GM12878 (cell line): ENCODE data around the gene ZNF790. TPM values are rescaled to one million over a fixed set of nuclear protein-coding genes. Genes with fewer than 3 reads are reported as not detected.

Experiments used
- ATAC-seq: fragments of 200-7000 bp; cut with Tn5 transposase; 3 replicates; pipeline ENCODE4 v1.9.1; 2020; ENCODE audit warnings: mild to moderate bottlenecking, moderate library complexity
- BruUV-seq: library from RNA; stranded (reverse); fragments of 400-500 nt; replicated peaks from 2 replicates; lab custom pipeline; 2021; lab: Mats Ljungman, UMichigan
- CTCF ChIA-PET: fragments of 300-600 bp; sonication (Branson Sonifier 250); formaldehyde crosslinking; extraction: SDS; loops from one replicate; lab custom pipeline; 2021; ENCODE audit warnings: inconsistent platforms; lab: Yijun Ruan, JAX
- POLR2A ChIA-PET: fragments of 350-600 bp; formaldehyde crosslinking; extraction: SDS; loops from one replicate; lab custom pipeline; 2021; ENCODE audit warnings: inconsistent platforms; lab: Charles Lee
- RAD21 ChIA-PET: fragments of 300-600 bp; sonication (Branson Sonifier 250); formaldehyde crosslinking; loops from one replicate; lab custom pipeline; 2023; ENCODE audit warnings: antibody characterized with exemption; ENCODE audit not compliant: unreplicated experiment; lab: Charles Lee
- SMC1A ChIA-PET: fragments of 300-600 bp; sonication (Branson Sonifier 250); formaldehyde crosslinking; loops from one replicate; lab custom pipeline; 2023; ENCODE audit not compliant: unreplicated experiment, uncharacterized antibody; lab: Charles Lee
- DNase-seq: peaks from one replicate; pipeline ENCODE4 v3.0.0-alpha.2; 2011; ENCODE audit warnings: low read depth, low spot score
- FAIRE-seq: peaks from 3 replicates; lab custom pipeline; 2011; peaks lifted over from hg19 to GRCh38; lab: Jason Lieb, UNC
- H2AFZ ChIP-seq: 2 replicates; pipeline ENCODE4 v1.6.0; 2011; ENCODE audit warnings: low read depth, low read length, control low read depth; ENCODE audit not compliant: control insufficient read depth
- H3K27ac ChIP-seq: 2 replicates; pipeline ENCODE4 v1.5.1; 2011; ENCODE audit warnings: control low read depth; ENCODE audit not compliant: control insufficient read depth, insufficient read depth
- H3K27me3 ChIP-seq, 2 experiments: replicated peaks in 1 of 2; 2 replicates each; pipeline versions ENCODE4 v1.6.0 to v1.6.1; 2011; ENCODE audit warnings: low read length in 1 of 2; ENCODE audit not compliant: control insufficient read depth in 2 of 2, insufficient read depth in 2 of 2
- H3K36me3 ChIP-seq, 2 experiments: 2 replicates each; pipeline ENCODE4 v1.5.1; 2011; ENCODE audit warnings: low read length in 1 of 2; ENCODE audit not compliant: control insufficient read depth in 2 of 2, insufficient read depth in 2 of 2
- H3K4me1 ChIP-seq: 2 replicates; pipeline ENCODE4 v1.6.1; 2011; ENCODE audit warnings: mild to moderate bottlenecking, low read length, moderate library complexity, mixed read lengths; ENCODE audit not compliant: control insufficient read depth, insufficient read depth
- H3K4me2 ChIP-seq: 2 replicates; pipeline ENCODE4 v1.6.0; 2011; ENCODE audit warnings: control low read depth; ENCODE audit not compliant: control insufficient read depth, insufficient read depth
- H3K4me3 ChIP-seq: fragments of 200-600 bp; sonication (generic); 2 replicates; pipeline ENCODE4 v1.5.1; 2016
- H3K79me2 ChIP-seq: 2 replicates; pipeline ENCODE4 v1.6.0; 2011; ENCODE audit warnings: low read length; ENCODE audit not compliant: control insufficient read depth, insufficient read depth
- H3K9ac ChIP-seq: 2 replicates; pipeline ENCODE4 v1.8.0; 2011; ENCODE audit warnings: low read length, control low read depth, mixed read lengths; ENCODE audit not compliant: control insufficient read depth, insufficient read depth
- H3K9me3 ChIP-seq: replicated peaks from 3 replicates; pipeline ENCODE4 v1.5.1; 2011; ENCODE audit warnings: mild to moderate bottlenecking, low read length; ENCODE audit not compliant: control insufficient read depth, insufficient read depth
- H4K20me1 ChIP-seq: 2 replicates; pipeline ENCODE4 v1.6.0; 2011; ENCODE audit not compliant: control insufficient read depth, insufficient read depth
- BHLHE40 ChIP-seq, 2 experiments: fragments of 450-650 bp in 1 of 2; IDR thresholded peaks; 2 replicates each; pipeline ENCODE4 v1.6.1; 2011 to 2017; ENCODE audit warnings: low read depth in 2 of 2, borderline replicate concordance in 1 of 2, improper control_type of control experiment in 1 of 2, low read length in 1 of 2, mild to moderate bottlenecking in 1 of 2
- EGR1 ChIP-seq, 2 experiments: IDR thresholded peaks; 1 replicate in 1 of 2; 2 replicates in 1 of 2; pipeline ENCODE4 v1.6.1; 2011 to 2012; ENCODE audit warnings: low read depth in 2 of 2, low read length in 2 of 2, borderline replicate concordance in 1 of 2, mild to moderate bottlenecking in 1 of 2, moderate library complexity in 1 of 2
- FOS ChIP-seq: IDR thresholded peaks from 3 replicates; pipeline ENCODE4 v1.6.1; 2011; ENCODE audit warnings: borderline replicate concordance; ENCODE audit not compliant: insufficient read length; ENCODE audit errors: extremely low read depth
- FOXM1 ChIP-seq: IDR thresholded peaks from 2 replicates; pipeline ENCODE4 v1.6.1; 2012; ENCODE audit warnings: low read depth, mild to moderate bottlenecking, inconsistent platforms, low read length, moderate library complexity
- JUNB ChIP-seq: IDR thresholded peaks from 2 replicates; pipeline ENCODE4 v1.6.1; 2016; ENCODE audit warnings: antibody characterized with exemption, mild to moderate bottlenecking
- LARP7 ChIP-seq: fragments of 450-650 bp; IDR thresholded peaks from 2 replicates; pipeline ENCODE4 v1.6.1; 2017; ENCODE audit warnings: mild to moderate bottlenecking
- NR2C1 ChIP-seq: fragments of 450-650 bp; IDR thresholded peaks from 2 replicates; pipeline ENCODE4 v1.6.1; 2017; ENCODE audit warnings: antibody characterized with exemption, mild to moderate bottlenecking, moderate library complexity
- RB1 ChIP-seq: fragments of 450-650 bp; formaldehyde crosslinking; IDR thresholded peaks from 2 replicates; pipeline ENCODE4 v1.6.1; 2017; ENCODE audit warnings: mild to moderate bottlenecking, borderline replicate concordance
- SMAD5 ChIP-seq: IDR thresholded peaks from 2 replicates; pipeline ENCODE4 v1.6.1; 2016; ENCODE audit warnings: antibody characterized with exemption, low read depth
- ZBTB33 ChIP-seq: fragments of 450-650 bp; IDR thresholded peaks from 2 replicates; pipeline ENCODE4 v1.6.1; 2017; ENCODE audit warnings: mild to moderate bottlenecking
- WGBS: methylation state at CpG from one replicate; pipeline ENCODE4 v1.1.6; 2016; ENCODE audit warnings: low lambda C conversion rate; ENCODE audit not compliant: insufficient replicate concordance, insufficient coverage; ENCODE audit errors: missing lambda C conversion rate; 5-methylcytosine and 5-hydroxymethylcytosine counted together
- in situ Hi-C: fragments of 300-500 bp; cut with MboI; formaldehyde crosslinking; loops from 9 replicates; pipeline ENCODE4 v1.14.3; 2018; ENCODE audit warnings: mixed read lengths
- intact Hi-C: fragments of 100-400 bp; cut with micrococcal nuclease; formaldehyde crosslinking; loops from one replicate; pipeline ENCODE4 v1.14.2; 2022; ENCODE audit not compliant: unreplicated experiment
- polyA plus RNA-seq, 11 experiments: library from polyadenylated mRNA; depleted of rRNA in 4 of 11; unstranded in 6 of 11; stranded (reverse) in 5 of 11; fragments of >200 nt; fragmentation: Nextera tagmentation in 4 of 11; fragmentation: Illumina TruSeq in 1 of 11; extraction: Ambion mirVana in 4 of 11; extraction: Trizol in 1 of 11; gene quantifications; 1 replicate in 1 of 11; 2 replicates in 10 of 11; pipeline versions ENCODE4 v1.2.1 to v1.2.3, GENCODE V29; 2011 to 2016; ENCODE audit warnings: inconsistent platforms in 2 of 11, missing spikeins in 2 of 11, low read depth in 1 of 11
- total RNA-seq, 4 experiments: library from RNA; depleted of rRNA in 3 of 4; stranded (reverse); fragments of >200 nt in 3 of 4; fragmentation: Illumina TruSeq in 1 of 4; extraction: Trizol in 1 of 4; gene quantifications; 2 replicates each; pipeline versions ENCODE4 v1.2.1 to v1.2.3, GENCODE V29; 2013 to 2021
- TF ChIP-seq, protein P1 (sequence below): IDR thresholded peaks from 2 replicates; pipeline ENCODE4 v1.6.1; 2011; ENCODE audit warnings: mild to moderate bottlenecking, low read depth, low read length, moderate library complexity; ENCODE audit not compliant: insufficient replicate concordance
- TF ChIP-seq, protein P2 (sequence below): fragments of 450-650 bp; formaldehyde crosslinking; IDR thresholded peaks from 2 replicates; pipeline ENCODE4 v1.5.0; 2022; ENCODE audit warnings: mild to moderate bottlenecking, missing genetic modification characterization
- TF ChIP-seq, protein P3 (sequence below): fragments of 450-650 bp; formaldehyde crosslinking; IDR thresholded peaks from 2 replicates; pipeline ENCODE4 v1.4.0; 2022; ENCODE audit warnings: mild to moderate bottlenecking, moderate library complexity

Gene ZNF790
- total and polyA plus RNA-seq, 10 of the 15 experiments (the other 5 are each of a cell fraction or from before 2014, with no cell fraction given), result 0.87 to 5.2 (median 2.9) TPM

DNA sequence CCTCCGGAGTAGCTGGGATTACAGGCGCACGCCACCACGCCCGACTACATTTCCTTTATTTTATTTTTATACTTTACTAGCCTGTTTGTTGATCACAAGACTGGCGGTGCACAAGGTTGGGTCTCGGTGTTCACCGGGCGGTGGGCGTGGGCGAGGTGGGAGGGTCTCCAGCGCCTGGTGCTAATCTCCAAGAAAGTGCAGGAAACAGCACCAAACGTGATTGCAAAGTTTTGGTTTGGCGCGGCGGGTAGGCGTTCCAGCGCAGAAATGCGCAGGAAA is 41.5 kb downstream of the ZNF790 start:
- peak overlapping the region; percentile 73 for H3K4me3 ChIP-seq
- peak overlapping the region; percentile 42; the same call in 1 of the 2 replicates for H3K27ac ChIP-seq
- H3K27me3 ChIP-seq, result no peaks in the 10 kb centered on the region
- no peaks in the 10 kb centered on the region for H3K36me3 ChIP-seq
- ChIA-PET RAD21 (no interaction called here), SMC1A (no interaction called here), CTCF (no interaction called here), POLR2A (no interaction called here)
- in situ Hi-C loops, result no loop called here
- intact Hi-C loops, result no loop called here
- TF ChIP-seq SMAD5 (no peak), ZBTB33 (no peak), RB1 (no peak), LARP7 (no peak), EGR1 (IDR thresholded peaks at IDR 0.05; ENCODE audit: borderline replicate concordance in 1 of 2, low read depth in 2 of 2, low read length in 2 of 2) (no peak), BHLHE40 (IDR thresholded peaks at IDR 0.05; ENCODE audit: borderline replicate concordance in 1 of 2, low read depth in 2 of 2, low read length in 1 of 2) (no peak), FOS (no peak), FOXM1 (no peak), JUNB (no peak), NR2C1 (no peak)
- TF ChIP-seq, protein P1, sequence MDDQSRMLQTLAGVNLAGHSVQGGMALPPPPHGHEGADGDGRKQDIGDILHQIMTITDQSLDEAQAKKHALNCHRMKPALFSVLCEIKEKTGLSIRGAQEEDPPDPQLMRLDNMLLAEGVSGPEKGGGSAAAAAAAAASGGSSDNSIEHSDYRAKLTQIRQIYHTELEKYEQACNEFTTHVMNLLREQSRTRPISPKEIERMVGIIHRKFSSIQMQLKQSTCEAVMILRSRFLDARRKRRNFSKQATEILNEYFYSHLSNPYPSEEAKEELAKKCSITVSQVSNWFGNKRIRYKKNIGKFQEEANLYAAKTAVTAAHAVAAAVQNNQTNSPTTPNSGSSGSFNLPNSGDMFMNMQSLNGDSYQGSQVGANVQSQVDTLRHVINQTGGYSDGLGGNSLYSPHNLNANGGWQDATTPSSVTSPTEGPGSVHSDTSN, result no peak
- TF ChIP-seq, protein P2, sequence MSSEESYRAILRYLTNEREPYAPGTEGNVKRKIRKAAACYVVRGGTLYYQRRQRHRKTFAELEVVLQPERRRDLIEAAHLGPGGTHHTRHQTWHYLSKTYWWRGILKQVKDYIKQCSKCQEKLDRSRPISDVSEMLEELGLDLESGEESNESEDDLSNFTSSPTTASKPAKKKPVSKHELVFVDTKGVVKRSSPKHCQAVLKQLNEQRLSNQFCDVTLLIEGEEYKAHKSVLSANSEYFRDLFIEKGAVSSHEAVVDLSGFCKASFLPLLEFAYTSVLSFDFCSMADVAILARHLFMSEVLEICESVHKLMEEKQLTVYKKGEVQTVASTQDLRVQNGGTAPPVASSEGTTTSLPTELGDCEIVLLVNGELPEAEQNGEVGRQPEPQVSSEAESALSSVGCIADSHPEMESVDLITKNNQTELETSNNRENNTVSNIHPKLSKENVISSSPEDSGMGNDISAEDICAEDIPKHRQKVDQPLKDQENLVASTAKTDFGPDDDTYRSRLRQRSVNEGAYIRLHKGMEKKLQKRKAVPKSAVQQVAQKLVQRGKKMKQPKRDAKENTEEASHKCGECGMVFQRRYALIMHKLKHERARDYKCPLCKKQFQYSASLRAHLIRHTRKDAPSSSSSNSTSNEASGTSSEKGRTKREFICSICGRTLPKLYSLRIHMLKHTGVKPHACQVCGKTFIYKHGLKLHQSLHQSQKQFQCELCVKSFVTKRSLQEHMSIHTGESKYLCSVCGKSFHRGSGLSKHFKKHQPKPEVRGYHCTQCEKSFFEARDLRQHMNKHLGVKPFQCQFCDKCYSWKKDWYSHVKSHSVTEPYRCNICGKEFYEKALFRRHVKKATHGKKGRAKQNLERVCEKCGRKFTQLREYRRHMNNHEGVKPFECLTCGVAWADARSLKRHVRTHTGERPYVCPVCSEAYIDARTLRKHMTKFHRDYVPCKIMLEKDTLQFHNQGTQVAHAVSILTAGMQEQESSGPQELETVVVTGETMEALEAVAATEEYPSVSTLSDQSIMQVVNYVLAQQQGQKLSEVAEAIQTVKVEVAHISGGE (CRISPR knock-in tag), result no peak
- TF ChIP-seq, protein P3, sequence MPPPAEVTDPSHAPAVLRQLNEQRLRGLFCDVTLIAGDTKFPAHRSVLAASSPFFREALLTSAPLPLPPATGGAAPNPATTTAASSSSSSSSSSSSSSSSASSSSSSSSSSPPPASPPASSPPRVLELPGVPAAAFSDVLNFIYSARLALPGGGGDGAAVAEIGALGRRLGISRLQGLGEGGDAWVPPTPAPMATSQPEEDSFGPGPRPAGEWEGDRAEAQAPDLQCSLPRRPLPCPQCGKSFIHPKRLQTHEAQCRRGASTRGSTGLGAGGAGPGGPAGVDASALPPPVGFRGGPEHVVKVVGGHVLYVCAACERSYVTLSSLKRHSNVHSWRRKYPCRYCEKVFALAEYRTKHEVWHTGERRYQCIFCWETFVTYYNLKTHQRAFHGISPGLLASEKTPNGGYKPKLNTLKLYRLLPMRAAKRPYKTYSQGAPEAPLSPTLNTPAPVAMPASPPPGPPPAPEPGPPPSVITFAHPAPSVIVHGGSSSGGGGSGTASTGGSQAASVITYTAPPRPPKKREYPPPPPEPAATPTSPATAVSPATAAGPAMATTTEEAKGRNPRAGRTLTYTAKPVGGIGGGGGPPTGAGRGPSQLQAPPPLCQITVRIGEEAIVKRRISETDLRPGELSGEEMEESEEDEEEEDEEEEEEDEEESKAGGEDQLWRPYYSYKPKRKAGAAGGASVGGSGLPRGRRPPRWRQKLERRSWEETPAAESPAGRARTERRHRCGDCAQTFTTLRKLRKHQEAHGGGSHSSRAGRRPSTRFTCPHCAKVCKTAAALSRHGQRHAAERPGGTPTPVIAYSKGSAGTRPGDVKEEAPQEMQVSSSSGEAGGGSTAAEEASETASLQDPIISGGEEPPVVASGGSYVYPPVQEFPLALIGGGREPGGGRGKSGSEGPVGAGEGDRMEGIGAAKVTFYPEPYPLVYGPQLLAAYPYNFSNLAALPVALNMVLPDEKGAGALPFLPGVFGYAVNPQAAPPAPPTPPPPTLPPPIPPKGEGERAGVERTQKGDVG (CRISPR knock-in tag), result no peak
- H4K20me1 ChIP-seq, result no peaks in the 10 kb centered on the region
- ATAC-seq (no peak), FAIRE-seq (no peak), DNase-seq (no peak)
- WGBS, result 82% methylated on average over 18 of the region's 19 CpGs
- no peaks in the 10 kb centered on the region for H3K79me2 ChIP-seq
- no peak overlapping the region for H3K9ac ChIP-seq
- H3K4me1 ChIP-seq, result no peaks in the 10 kb centered on the region
- peaks cover 11% of the 10 kb centered on the region; the same call in 2 of the 3 replicates for H3K9me3 ChIP-seq
- BruUV-seq, result no TSS peak
- H3K4me2 ChIP-seq, result peak overlapping the region; percentile 19; the same call in 1 of the 2 replicates
- peak overlapping the region; percentile 69 for H2AFZ ChIP-seq
